WI38 (cell line): Measurements from ENCODE around the gene BTBD2.

Experiments used
- H3K4me3 ChIP-seq: 2 replicates; pipeline ENCODE4 v1.5.1; 2011; ENCODE audit warnings: low read depth, mild to moderate bottlenecking, control low read depth, low read length
- TF ChIP-seq, protein P1 (sequence below): IDR thresholded peaks from 2 replicates; pipeline ENCODE4 v1.5.1; 2012; ENCODE audit warnings: low read depth, mild to moderate bottlenecking, control low read depth, low read length

Gene BTBD2

GRCh38 chr19:1974381-1975161 lies 40.9 kb downstream of the BTBD2 start:
- TF ChIP-seq, protein P1, sequence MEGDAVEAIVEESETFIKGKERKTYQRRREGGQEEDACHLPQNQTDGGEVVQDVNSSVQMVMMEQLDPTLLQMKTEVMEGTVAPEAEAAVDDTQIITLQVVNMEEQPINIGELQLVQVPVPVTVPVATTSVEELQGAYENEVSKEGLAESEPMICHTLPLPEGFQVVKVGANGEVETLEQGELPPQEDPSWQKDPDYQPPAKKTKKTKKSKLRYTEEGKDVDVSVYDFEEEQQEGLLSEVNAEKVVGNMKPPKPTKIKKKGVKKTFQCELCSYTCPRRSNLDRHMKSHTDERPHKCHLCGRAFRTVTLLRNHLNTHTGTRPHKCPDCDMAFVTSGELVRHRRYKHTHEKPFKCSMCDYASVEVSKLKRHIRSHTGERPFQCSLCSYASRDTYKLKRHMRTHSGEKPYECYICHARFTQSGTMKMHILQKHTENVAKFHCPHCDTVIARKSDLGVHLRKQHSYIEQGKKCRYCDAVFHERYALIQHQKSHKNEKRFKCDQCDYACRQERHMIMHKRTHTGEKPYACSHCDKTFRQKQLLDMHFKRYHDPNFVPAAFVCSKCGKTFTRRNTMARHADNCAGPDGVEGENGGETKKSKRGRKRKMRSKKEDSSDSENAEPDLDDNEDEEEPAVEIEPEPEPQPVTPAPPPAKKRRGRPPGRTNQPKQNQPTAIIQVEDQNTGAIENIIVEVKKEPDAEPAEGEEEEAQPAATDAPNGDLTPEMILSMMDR: no peak
- no peak overlapping the region for H3K4me3 ChIP-seq

GRCh38 chr19:1970806-1971502 lies 44.6 kb downstream of the BTBD2 start:
- H3K4me3 ChIP-seq: no peak overlapping the region
- TF ChIP-seq, protein P1: no peak

- no peak overlapping the region for H3K4me3 ChIP-seq
- TF ChIP-seq, protein P1: no peak
Observed at GRCh38 chr19:1970003-1970805, 45.3 kb downstream of the BTBD2 start.

DNA sequence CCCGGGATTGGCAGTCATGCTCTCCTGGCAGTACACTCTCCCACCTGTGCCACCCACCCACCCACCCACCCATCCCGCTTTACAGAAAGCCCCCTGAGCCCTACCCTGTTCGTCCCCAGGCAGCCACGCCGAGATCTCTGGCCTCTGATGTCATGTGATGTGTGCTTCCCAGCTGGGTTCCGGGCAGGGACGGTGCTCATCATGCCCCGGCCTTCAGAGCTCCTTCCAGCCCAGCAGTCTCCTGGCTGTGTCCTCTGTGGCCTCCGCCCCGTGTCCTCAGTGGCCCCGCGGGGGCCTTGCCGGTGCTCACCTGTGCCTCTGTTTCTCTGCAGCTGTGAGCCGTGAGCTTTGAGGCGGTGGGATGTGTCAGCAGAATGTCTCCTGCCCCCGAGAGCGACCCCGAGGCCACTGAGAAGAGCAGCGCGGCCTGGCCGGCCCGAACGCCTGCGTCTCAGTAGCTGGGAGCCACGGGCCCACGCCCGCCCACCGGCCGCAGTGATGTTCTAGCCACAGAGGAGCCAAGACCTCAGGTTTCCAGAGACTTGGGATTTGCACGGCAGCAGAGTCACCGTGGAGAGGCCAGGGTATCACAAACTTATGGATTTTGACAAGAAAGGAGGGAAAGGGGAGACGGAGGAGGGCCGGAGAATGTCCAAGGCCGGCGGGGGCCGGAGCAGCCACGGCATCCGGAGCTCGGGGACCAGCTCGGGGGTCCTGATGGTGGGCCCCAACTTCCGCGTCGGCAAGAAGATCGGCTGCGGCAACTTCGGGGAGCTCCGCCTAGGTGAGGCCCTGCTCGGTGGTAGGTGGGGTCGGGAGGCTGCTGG lies 46.1 kb downstream of the BTBD2 start:
- no peak overlapping the region for H3K4me3 ChIP-seq
- TF ChIP-seq, protein P1: no peak

- no peak overlapping the region for H3K4me3 ChIP-seq
- TF ChIP-seq, protein P1: no peak
Observed at GRCh38 chr19:1968279-1969175, 47.0 kb downstream of the BTBD2 start.

DNA sequence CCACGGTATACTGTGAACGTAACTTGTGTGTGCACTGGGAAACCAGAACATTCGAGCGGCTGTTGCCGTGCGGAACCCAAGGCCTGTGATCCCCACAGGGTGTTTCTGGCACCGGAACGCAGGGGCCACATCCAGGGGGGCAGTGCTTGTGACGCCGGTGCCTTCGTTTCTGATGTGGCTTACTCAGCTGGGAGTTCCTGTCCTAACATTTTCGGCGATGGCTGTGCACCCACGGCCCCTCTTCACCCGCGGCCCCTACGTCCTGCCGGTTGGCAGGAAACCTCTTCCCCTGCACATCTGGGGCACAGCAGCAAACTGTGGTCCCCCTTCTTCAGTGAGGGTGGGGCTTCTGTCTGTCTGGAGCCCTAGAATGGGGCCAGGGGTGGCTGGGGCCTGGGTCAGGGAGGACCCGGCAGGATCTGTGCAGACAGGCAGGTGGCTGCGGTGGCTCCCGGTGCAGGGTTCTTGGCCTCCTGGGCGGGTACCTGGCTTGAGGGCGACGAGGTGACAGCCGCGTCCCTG lies 48.4 kb downstream of the BTBD2 start:
- TF ChIP-seq, protein P1: no peak
- no peak overlapping the region for H3K4me3 ChIP-seq
